OCI-LY3 (cell line): ENCODE measurements around the gene PRMT5.

Experiments used
- EZH2phosphoT487 ChIP-seq: fragments of 200-600 bp; shearing (Covaris generic); IDR thresholded peaks from 2 replicates; pipeline ENCODE4 v1.6.1; 2018; ENCODE audit warnings: antibody characterized with exemption, mixed run types, low read depth
- TF ChIP-seq, protein P1 (sequence below): fragments of 200-600, 300-600 bp; sonication (generic); IDR thresholded peaks from 2 replicates; pipeline ENCODE4 v1.5.1; 2014; ENCODE audit warnings: antibody characterized with exemption, low read length, low read depth

DNA sequence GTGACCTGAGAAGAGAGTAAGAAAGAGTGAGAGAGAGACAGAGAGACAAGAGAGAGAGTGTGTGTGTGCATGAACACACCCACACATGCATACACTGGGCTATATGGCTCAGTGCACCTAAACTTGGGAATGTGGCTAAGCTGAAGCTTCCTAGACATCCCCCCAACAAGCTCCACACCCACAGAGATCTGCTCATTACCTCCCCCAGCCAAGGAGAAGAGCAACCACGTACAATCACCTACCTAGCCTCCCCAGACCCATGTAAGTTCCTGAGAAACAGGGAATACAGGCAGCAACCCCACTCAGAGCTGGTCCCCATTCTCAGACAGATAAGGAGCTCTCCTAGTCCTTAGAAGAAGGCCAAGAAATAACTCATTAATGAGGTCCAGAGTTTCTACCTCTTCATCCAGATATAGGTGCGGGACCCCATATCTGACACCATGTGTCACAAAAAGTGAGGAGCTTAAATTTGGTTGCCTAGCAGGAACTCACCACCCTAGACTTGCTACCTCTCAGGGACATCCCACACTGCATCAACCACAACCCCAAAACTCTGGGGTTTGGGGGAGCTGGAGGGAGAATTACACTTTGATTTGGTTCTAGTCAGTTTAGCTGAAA, 43.2 kb upstream of the PRMT5 start:
- TF ChIP-seq, protein P1, sequence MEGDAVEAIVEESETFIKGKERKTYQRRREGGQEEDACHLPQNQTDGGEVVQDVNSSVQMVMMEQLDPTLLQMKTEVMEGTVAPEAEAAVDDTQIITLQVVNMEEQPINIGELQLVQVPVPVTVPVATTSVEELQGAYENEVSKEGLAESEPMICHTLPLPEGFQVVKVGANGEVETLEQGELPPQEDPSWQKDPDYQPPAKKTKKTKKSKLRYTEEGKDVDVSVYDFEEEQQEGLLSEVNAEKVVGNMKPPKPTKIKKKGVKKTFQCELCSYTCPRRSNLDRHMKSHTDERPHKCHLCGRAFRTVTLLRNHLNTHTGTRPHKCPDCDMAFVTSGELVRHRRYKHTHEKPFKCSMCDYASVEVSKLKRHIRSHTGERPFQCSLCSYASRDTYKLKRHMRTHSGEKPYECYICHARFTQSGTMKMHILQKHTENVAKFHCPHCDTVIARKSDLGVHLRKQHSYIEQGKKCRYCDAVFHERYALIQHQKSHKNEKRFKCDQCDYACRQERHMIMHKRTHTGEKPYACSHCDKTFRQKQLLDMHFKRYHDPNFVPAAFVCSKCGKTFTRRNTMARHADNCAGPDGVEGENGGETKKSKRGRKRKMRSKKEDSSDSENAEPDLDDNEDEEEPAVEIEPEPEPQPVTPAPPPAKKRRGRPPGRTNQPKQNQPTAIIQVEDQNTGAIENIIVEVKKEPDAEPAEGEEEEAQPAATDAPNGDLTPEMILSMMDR = no peak
- TF ChIP-seq EZH2phosphoT487 = no peak
